GM18499 (cell line): Measurements from ENCODE around the gene CCDC92.

Experiments
- ATAC-seq: cut with Tn5 transposase; IDR thresholded peaks from one replicate; pipeline ENCODE4 v1.9.1; 2021; ENCODE audit warnings: moderate number of reproducible peaks; ENCODE audit not compliant: insufficient read depth, unreplicated experiment

Gene CCDC92

GRCh38 chr12:124002654-124003053 lies 30.0 kb upstream of the CCDC92 start:
- no peak for ATAC-seq

DNA sequence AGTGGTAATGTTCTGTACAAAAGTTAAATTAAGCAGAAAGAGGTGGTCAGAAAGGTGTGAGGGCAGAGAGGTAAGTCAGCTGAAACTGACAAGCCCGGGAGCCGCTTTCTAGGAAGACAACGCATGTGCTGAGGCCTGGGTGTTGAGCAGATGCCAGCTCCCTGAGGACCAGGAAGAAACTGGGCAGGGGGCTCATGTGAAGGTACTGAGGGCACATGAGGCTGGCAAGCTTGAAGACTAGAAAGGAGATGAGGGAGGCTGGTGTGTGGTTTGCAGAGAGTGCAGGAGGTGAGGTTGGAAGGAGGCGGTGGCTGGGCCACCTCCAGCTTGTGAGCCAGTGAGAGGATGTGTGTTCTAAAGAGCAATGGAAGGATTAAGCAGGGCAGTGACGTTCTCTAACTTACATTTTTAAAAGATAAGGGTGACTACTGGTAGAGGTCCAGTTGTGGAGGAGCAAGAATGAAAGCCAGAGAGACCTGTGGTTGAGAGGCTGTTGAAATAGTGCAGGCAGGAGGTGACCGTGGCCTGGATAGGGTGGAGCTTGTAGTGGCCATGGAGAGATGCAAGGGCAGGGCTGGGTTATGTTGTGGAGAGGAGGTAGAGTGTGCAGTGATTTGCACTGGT lies 29.5 kb upstream of the CCDC92 start:
- ATAC-seq = no peak

DNA sequence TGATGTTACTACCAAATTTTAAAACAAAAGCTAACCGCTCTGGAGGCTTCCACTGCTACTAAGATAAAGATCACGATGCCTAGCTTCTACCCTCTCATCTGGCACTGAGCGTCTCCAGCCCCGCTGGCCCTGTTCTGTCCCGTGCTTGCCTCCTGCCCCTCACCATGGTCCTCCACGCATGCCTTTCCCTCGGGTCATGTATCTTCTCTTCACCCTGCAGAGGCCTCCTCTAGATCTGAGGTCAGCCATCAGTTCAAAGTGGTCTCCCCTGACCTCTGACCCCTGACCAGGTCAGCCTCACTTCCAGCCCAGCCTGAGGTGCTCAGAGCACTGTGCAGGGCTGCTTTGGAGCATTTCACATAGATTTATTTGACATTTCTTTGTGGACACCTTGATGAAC lies 28.7 kb upstream of the CCDC92 start:
- no peak for ATAC-seq

DNA sequence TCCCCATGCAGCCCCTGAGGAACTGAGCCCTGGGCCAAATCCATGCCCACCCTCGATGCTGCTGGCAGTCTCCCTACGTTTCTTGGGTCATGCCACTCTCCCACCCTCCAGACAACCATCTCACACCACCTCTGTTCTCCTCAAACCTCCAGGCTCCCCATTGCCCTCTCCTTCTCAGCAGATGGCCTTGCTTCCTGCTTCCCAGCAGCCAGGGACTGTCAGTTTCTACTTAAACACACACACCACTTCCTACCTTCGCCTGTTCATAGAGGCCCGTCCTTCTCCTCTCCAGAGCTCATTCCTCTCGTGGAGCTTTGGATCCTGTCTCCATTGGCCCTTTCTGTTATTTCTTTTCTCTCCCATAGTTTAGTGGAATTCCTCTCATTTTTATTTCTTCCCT lies 27.5 kb upstream of the CCDC92 start:
- ATAC-seq = no peak

GRCh38 chr12:123998991-123999359 lies 26.3 kb upstream of the CCDC92 start:
- no peak for ATAC-seq

DNA sequence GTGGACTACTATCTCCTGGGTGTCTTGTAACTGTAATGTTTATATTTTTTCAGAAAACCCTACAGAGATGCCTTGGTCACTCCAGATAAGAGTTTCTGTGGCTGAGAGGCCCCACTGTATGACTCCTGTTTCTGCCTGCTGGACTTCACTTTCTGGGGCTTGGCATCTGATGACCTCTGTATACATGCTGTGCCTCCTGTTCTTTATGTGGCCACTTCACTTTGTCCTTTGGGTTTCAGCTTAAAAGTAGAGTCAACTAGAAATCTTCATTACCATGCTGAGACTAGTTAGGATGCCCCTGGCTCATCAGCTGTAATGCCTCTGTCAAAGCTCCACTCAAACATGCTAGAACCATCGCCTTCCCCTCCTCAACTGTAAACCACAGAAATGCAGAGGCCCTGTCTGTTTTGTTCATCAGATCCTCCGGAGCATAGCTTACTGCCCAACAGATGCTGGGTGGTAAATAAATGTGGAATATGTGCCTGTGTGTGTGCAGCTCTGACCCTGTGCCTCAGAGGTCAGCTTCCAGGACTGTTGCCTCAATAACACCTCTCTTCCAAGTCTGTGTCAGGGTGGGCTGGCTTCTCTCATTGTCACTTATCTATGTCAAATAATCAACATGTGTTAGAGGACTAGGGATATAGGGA lies 25.8 kb upstream of the CCDC92 start:
- ATAC-seq = no peak

DNA sequence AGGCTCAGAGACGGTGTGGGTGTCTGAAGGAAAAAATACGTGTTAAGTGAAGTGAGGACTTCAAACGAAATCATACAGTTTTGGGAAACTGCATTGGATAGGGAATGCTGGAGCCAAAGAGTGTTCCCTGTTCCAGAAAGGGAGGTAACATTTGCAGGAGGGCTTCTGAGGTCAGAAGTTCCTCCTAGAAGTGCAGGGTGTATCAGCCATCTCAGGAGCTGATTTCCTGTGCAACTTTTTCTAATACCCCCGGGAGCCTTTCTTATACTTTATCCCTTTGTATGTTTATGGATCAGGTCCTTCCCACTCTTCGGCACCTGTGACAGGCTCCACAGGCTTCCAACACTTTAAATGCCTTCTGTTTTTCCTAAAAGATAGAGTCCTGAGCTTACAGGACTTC lies 25.3 kb upstream of the CCDC92 start:
- ATAC-seq = no peak

DNA sequence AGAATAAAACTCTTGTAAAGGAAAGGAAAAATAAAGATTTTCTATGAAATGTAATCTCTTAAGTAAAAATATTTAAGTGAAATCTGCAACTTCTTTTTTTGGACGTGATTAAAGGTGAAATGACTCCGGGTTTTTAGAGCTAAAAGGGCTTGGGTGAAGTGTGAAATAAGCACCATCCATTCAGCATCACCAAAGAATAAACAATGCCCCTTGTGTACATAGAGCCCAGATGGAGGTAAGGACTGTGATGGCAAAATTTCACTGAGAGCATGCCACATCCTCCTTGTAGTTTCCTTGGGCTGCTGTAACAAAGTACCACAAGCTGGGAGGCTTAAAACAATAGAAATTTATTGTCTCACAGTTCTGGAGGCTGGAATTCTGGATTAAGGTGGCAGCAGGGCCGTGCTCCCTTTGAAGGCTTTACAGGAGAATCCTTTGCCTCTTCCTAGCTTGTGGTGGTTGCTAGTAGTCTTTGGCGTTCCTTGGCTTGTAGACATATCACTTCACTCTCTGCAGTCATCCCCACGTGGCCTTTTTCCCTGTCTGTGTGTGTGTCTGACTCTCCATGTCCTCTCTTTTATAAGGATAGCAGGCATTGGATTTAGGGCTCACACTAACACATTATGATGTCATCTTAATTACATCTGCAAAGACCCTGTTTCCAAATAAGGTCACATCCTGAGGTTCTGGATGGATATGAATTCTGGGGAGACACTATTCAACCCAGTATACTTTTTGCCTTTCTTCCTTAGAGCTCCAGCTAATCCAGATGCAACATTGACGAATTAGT lies 24.6 kb upstream of the CCDC92 start:
- no peak for ATAC-seq

DNA sequence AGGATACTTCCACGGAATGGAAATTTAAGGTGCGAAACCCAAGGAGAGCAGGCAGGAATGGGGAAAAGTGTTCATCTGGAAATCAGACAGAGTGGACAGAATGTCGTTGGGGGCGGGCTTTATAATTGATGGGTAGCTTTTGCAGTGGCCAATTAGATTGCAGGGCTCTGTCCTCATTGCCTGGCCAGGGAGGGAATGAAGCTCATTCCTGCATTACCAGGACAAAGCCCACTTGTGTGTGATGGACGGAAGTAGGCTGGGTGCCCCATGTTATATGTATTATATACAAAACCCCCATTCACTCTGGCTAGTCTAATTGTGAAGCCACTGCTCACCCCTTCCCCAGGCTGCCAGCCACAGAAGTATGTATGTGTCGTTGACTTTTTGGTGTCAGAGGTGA lies 23.9 kb upstream of the CCDC92 start:
- ATAC-seq = no peak

- ATAC-seq = no peak
Measured at GRCh38 chr12:123995023-123995748, 22.6 kb upstream of the CCDC92 start.

- no peak for ATAC-seq
Measured at GRCh38 chr12:123992118-123992825, 19.6 kb upstream of the CCDC92 start.

DNA sequence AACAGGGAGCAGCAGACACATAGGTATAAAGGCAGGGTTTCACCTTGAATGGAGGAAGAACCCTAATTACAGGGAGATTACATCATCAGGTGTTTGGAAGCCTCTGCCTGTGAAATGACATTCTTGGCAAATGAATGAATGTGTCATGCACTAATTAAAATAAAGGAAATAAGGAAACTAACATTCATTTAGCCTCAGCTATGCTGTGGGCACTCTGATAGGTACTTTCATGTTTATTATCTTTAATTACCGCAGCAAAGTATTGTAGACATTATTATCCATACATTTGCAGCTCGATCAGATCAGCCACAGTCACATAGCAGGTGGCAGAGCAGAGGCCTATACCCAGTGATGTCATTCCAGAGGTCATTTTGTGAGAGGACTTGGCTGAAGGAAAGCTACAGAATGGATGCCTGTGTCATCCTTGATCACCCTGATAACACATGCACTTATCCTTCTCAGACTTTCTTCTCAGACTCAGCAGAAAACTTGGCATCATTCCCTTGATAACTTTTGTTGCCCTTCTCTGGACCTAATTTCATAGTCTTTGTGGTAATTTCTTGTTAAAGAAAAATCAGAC lies 18.8 kb upstream of the CCDC92 start:
- ATAC-seq = no peak

DNA sequence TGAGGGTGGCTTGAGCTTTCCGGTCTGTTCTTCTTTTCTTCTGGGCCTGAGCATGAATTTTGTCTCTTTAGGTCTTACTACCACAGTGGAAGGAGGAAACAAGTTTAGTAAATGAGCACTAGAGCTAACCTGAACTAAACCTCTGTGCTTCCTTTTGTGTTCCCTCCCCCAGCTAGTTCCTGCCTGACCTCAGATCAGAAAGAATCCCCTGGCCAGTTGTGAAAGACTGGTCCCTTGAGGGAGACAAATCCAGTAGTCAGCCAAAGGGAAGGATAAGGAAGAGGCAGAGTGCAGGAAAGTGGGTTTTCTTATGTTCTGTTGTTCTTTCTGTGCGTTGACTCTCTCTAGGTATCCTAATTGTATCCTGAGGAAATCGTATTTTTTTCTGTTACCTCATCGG lies 17.9 kb upstream of the CCDC92 start:
- no peak for ATAC-seq

DNA sequence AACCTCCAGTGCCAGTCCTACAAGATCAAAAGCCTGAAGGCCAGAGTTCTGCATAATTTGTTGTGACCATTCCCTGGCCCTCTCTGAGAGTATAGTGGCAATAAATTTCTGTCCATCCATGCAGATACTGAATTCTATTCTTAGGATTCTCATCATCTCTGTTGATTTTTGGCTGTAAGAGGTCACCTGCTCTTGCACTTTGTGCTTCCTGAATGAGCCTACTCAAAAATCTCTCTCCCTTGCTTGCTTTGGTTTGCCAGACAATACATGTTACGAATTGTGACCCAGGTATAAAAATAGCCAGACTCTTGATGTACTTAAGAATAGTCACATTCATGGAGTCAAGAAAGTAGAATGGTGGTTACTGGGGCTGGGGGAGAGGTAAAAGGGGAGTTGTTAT lies 17.1 kb upstream of the CCDC92 start:
- ATAC-seq = no peak

DNA sequence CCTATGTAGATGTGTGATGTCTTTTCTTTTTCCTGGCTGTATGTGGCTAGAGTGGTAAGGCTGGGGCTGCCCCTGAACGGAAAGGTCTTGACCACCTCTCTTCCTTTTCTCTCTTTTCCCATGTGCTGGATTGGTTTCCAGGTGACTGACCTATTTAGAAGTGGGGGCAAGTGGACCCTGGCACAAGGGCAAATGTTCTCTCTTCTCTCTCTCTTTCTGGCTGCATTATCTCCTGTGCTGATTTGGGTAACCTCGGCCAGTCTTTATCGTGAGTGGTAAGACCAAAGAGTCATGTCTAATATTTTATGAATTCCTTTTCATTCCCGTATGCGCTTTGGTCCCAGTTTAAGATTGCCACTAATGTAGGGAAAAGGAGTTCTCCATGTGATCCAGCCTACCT lies 16.5 kb upstream of the CCDC92 start:
- no peak for ATAC-seq

DNA sequence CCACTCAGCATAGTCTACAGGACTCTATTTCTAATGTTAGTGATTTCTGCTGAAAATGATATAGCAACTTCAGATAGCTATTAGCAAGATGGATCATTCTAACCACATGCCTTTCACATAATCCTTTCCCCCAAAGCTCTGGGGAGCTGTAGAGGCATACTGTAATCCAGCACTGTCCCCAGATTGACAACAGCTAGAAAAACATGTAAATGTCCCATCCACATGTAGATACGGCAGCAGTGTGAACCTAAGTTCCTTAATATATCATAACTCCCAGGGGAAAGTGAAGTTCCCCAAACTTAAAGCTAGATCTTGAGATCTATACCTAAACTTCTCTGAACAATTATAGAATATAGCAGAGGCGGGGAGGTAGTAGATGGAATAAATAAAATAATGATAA lies 14.4 kb upstream of the CCDC92 start:
- ATAC-seq = no peak

- ATAC-seq = no peak
Measured at GRCh38 chr12:123986374-123986965, 13.8 kb upstream of the CCDC92 start.

GRCh38 chr12:123984903-123985302 lies 12.3 kb upstream of the CCDC92 start:
- ATAC-seq = no peak

DNA sequence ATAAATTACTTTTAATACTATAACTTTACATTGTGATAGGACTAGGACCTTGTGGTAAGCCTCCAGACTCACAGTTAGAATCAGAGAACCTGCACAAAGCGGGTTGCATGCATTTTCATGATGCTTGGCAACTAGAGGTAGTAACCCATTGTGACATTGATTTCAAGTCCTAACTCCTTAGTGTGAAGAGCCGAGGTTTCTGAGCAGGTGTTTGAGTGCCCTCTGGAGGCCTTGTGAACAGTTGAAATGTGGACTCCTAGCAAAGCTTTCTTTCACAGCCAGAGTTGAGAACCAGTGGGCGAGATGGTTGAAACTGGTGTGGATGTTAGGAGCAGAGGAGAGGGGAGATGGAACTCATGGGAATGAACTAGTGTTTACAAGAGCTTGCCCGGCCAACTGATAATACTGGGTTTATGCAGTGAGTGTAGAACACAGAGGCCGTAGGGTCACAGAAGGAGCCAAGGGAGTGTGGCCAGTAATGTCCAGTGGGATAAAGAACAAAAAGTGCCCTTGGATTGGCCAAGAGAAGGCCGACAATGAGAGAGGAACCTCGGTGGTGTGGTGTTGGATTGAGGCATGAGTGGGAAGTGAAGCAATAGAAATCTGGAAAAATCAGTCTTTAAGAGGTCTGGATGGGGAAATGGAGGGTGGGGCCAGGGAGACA lies 11.3 kb upstream of the CCDC92 start:
- ATAC-seq = no peak
